ENCODE measurements around the gene ZNF844.
A peak's percentile ranks its signal among the peaks of the same experiment; 100 is the strongest.

Gene ZNF844

DNA sequence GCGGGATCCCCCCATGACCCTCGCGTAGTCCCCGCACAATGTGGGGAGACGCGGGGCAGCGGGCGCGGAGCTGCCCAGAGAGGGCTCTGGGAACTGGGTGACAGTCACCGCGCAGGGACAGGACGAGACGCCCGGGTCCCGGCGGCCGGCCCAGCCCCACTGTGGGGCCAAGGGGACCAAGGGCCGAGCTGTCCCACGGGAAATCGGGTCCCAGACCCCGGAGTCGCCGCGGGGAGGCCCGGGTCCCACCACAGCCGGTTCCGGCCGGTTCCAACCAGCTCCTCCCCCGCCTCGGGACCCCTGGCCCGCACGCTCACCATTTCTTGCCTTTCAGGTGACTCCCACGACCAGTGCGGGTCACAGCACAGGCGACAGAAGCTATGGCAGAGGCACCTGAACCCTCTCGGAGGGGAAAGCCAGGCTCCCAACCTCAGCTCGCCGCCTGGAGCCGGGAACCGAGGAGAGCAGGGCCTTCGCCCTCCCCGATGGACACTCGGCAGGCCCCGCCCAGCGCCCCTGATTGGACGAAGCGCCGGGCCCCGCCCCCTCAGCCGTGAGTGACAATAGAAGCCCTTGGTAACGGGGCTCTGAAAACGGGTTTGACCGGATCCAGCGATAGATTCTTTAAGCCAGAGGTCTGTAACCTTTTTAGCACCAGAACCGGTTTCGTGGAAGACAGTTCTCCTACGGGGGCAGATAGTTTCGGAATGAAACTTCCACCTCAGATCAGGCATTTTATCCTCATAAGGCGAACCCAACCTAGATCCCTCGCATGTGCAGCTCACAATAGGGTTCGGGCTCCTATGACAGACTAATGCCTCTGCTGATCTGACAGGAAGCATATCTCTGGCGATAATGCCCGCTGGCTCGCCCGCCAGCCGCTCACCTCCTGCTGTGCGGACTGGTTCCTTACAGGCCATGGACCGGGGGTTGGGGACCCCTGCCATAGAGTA, 29.0 kb upstream of the ZNF844 start, which contains the start of gene ZNF433 (continued):
- TF ChIP-seq, protein P1, sequence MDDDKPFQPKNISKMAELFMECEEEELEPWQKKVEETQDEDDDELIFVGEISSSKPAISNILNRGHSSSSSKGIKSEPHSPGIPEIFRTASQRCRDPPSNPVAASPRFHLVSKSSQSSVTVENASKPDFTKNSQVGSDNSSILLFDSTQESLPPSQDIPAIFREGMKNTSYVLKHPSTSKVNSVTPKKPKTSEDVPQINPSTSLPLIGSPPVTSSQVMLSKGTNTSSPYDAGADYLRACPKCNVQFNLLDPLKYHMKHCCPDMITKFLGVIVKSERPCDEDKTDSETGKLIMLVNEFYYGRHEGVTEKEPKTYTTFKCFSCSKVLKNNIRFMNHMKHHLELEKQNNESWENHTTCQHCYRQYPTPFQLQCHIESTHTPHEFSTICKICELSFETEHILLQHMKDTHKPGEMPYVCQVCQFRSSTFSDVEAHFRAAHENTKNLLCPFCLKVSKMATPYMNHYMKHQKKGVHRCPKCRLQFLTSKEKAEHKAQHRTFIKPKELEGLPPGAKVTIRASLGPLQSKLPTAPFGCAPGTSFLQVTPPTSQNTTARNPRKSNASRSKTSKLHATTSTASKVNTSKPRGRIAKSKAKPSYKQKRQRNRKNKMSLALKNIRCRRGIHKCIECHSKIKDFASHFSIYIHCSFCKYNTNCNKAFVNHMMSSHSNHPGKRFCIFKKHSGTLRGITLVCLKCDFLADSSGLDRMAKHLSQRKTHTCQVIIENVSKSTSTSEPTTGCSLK (tag by site-specific recombination; IDR thresholded peaks at IDR 0.05), result no peak
- TF ChIP-seq ZNF335 (tag by site-specific recombination; conservative IDR thresholded peaks at IDR 0.05) (peak; percentile 85), ZNF138 (tag by site-specific recombination; IDR thresholded peaks at IDR 0.05; ENCODE audit: borderline replicate concordance) (no peak), KLF7 (tag by site-specific recombination; IDR thresholded peaks at IDR 0.05; ENCODE audit: borderline replicate concordance) (no peak), ZNF600 (tag by site-specific recombination; IDR thresholded peaks at IDR 0.05) (no peak), REPIN1 (tag by site-specific recombination; IDR thresholded peaks at IDR 0.05; ENCODE audit: low read depth) (no peak), ZNF677 (tag by site-specific recombination; IDR thresholded peaks at IDR 0.05) (no peak), KLF1 (tag by site-specific recombination; IDR thresholded peaks at IDR 0.05) (no peak), ZNF266 (tag by site-specific recombination; IDR thresholded peaks at IDR 0.05; ENCODE audit: low read depth) (no peak), ZNF558 (tag by site-specific recombination; IDR thresholded peaks at IDR 0.05) (no peak), ZNF157 (tag by site-specific recombination; IDR thresholded peaks at IDR 0.05) (no peak), ZNF155 (tag by site-specific recombination; IDR thresholded peaks at IDR 0.05) (no peak), ZNF19 (tag by site-specific recombination; IDR thresholded peaks at IDR 0.05; ENCODE audit: low read depth) (no peak), ZNF37A (tag by site-specific recombination; IDR thresholded peaks at IDR 0.05) (no peak), ZNF146 (tag by site-specific recombination; IDR thresholded peaks at IDR 0.05) (no peak), ZFP41 (tag by site-specific recombination; IDR thresholded peaks at IDR 0.05; ENCODE audit: borderline replicate concordance) (no peak), KLF9 (tag by site-specific recombination; IDR thresholded peaks at IDR 0.05; ENCODE audit: low read depth) (no peak; the same call in 1 of the 2 replicates), ZNF571 (tag by site-specific recombination; IDR thresholded peaks at IDR 0.05) (no peak), ZEB2 (tag by site-specific recombination; IDR thresholded peaks at IDR 0.05) (peak; percentile 64; the same call in 1 of the 2 replicates), SP3 (tag by site-specific recombination; IDR thresholded peaks at IDR 0.05) (peak; percentile 71), ZNF221 (tag by site-specific recombination; IDR thresholded peaks at IDR 0.05; ENCODE audit: borderline replicate concordance) (no peak), ZNF624 (tag by site-specific recombination; IDR thresholded peaks at IDR 0.05) (no peak), ZFHX2 (tag by site-specific recombination; conservative IDR thresholded peaks at IDR 0.05) (0 out of 2 replicates have a peak, but pooled peaks have one; percentile 29), KLF10 (tag by site-specific recombination; IDR thresholded peaks at IDR 0.05) (no peak)
- TF ChIP-seq, protein P2, sequence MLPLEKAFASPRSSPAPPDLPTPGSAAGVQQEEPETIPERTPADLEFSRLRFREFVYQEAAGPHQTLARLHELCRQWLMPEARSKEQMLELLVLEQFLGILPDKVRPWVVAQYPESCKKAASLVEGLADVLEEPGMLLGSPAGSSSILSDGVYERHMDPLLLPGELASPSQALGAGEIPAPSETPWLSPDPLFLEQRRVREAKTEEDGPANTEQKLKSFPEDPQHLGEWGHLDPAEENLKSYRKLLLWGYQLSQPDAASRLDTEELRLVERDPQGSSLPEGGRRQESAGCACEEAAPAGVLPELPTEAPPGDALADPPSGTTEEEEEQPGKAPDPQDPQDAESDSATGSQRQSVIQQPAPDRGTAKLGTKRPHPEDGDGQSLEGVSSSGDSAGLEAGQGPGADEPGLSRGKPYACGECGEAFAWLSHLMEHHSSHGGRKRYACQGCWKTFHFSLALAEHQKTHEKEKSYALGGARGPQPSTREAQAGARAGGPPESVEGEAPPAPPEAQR (tag by site-specific recombination; IDR thresholded peaks at IDR 0.05), result no peak
- TF ChIP-seq, protein P3, sequence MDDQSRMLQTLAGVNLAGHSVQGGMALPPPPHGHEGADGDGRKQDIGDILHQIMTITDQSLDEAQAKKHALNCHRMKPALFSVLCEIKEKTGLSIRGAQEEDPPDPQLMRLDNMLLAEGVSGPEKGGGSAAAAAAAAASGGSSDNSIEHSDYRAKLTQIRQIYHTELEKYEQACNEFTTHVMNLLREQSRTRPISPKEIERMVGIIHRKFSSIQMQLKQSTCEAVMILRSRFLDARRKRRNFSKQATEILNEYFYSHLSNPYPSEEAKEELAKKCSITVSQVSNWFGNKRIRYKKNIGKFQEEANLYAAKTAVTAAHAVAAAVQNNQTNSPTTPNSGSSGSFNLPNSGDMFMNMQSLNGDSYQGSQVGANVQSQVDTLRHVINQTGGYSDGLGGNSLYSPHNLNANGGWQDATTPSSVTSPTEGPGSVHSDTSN (CRISPR knock-in tag; IDR thresholded peaks at IDR 0.05), result no peak
- TF ChIP-seq, protein P4, sequence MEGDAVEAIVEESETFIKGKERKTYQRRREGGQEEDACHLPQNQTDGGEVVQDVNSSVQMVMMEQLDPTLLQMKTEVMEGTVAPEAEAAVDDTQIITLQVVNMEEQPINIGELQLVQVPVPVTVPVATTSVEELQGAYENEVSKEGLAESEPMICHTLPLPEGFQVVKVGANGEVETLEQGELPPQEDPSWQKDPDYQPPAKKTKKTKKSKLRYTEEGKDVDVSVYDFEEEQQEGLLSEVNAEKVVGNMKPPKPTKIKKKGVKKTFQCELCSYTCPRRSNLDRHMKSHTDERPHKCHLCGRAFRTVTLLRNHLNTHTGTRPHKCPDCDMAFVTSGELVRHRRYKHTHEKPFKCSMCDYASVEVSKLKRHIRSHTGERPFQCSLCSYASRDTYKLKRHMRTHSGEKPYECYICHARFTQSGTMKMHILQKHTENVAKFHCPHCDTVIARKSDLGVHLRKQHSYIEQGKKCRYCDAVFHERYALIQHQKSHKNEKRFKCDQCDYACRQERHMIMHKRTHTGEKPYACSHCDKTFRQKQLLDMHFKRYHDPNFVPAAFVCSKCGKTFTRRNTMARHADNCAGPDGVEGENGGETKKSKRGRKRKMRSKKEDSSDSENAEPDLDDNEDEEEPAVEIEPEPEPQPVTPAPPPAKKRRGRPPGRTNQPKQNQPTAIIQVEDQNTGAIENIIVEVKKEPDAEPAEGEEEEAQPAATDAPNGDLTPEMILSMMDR (tag by site-specific recombination; IDR thresholded peaks at IDR 0.05), result no peak
- TF ChIP-seq, protein P5, sequence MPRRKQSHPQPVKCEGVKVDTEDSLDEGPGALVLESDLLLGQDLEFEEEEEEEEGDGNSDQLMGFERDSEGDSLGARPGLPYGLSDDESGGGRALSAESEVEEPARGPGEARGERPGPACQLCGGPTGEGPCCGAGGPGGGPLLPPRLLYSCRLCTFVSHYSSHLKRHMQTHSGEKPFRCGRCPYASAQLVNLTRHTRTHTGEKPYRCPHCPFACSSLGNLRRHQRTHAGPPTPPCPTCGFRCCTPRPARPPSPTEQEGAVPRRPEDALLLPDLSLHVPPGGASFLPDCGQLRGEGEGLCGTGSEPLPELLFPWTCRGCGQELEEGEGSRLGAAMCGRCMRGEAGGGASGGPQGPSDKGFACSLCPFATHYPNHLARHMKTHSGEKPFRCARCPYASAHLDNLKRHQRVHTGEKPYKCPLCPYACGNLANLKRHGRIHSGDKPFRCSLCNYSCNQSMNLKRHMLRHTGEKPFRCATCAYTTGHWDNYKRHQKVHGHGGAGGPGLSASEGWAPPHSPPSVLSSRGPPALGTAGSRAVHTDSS (tag by site-specific recombination; IDR thresholded peaks at IDR 0.05), result no peak
- TF ChIP-seq, protein P6, sequence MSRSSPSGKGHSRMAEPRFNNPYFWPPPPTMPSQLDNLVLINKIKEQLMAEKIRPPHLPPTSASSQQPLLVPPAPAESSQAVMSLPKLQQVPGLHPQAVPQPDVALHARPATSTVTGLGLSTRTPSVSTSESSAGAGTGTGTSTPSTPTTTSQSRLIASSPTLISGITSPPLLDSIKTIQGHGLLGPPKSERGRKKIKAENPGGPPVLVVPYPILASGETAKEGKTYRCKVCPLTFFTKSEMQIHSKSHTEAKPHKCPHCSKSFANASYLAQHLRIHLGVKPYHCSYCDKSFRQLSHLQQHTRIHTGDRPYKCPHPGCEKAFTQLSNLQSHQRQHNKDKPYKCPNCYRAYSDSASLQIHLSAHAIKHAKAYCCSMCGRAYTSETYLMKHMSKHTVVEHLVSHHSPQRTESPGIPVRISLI (tag by site-specific recombination; IDR thresholded peaks at IDR 0.05), result no peak
